ENCODE results near the gene PROB1.
"Not testable (repeated sequence)": the region's sequence is repeated elsewhere in the genome, so short reads cannot be mapped to it uniquely, and the experiment has no call there.

PROB1 gene

GRCh38 chr5:139394654-139395566, at the start of gene PROB1:
PROB1 (minus strand) TSS chr5:139395104; CDS start chr5:139395081, 23 bp downstream.
- DNase-seq (no peak), ATAC-seq (replicated peaks) (no peak)
- H3K27me3 Mint-ChIP-seq = no peaks in the 10 kb centered on the region
- H3K4me3 Mint-ChIP-seq = peak within 1 kb of the TSS; percentile 92 to 97
- H3K27ac Mint-ChIP-seq = peak within 1 kb of the TSS; percentile 97
- no peaks in the 10 kb centered on the region for H3K9me3 Mint-ChIP-seq
- peaks cover 24 to 38% of the 10 kb centered on the region in 2 donors for H3K36me3 Mint-ChIP-seq
- H3K4me1 Mint-ChIP-seq = peaks cover 44 to 64% of the 10 kb centered on the region in 2 donors

- Mint-ChIP-seq H3K36me3 (peaks cover 2 to 11% of the 10 kb centered on the region in 2 donors), H3K4me3 (no peak overlapping the region), H3K27ac (no peak overlapping the region), H3K27me3 (peaks cover 0 to 4% of the 10 kb centered on the region in 2 donors), H3K4me1 (peaks cover 35 to 38% of the 10 kb centered on the region in 2 donors), H3K9me3 (peaks cover 0 to 11% of the 10 kb centered on the region in 2 donors)
- DNase-seq = no peak
- ATAC-seq (replicated peaks) = no peak
Measured at GRCh38 chr5:139443831-139444453, 49.0 kb upstream of the PROB1 start.

- not testable (repeated sequence) for ATAC-seq (replicated peaks); H3K9me3 Mint-ChIP-seq; DNase-seq; H3K27me3 Mint-ChIP-seq; H3K4me3 Mint-ChIP-seq; H3K27ac Mint-ChIP-seq
- Mint-ChIP-seq H3K36me3 (peaks cover 8 to 16% of the 10 kb centered on the region in 2 donors), H3K4me1 (peaks cover 18 to 28% of the 10 kb centered on the region in 2 donors)
Measured at GRCh38 chr5:139440416-139440815, 45.5 kb upstream of the PROB1 start.

GRCh38 chr5:139439013-139439903, 44.4 kb upstream of the PROB1 start, which contains the start of gene DNAJC18:
DNAJC18 (minus strand) TSS chr5:139439525; CDS start chr5:139439445, 80 bp downstream.
- Mint-ChIP-seq H3K27ac (peak within 1 kb of the TSS; percentile 100), H3K27me3 (peaks cover 0 to 4% of the 10 kb centered on the region in 2 donors), H3K4me1 (peaks cover 18 to 28% of the 10 kb centered on the region in 2 donors), H3K4me3 (peak within 1 kb of the TSS; percentile 96 to 99), H3K36me3 (peaks cover 12 to 21% of the 10 kb centered on the region in 2 donors), H3K9me3 (no peaks in the 10 kb centered on the region)
- DNase-seq = peak; percentile 91
- ATAC-seq (replicated peaks) = peak; percentile 96 to 99

GRCh38 chr5:139438707-139439012, 43.8 kb upstream of the PROB1 start:
- Mint-ChIP-seq H3K27me3 (peaks cover 0 to 4% of the 10 kb centered on the region in 2 donors), H3K9me3 (no peaks in the 10 kb centered on the region), H3K4me3 (peak overlapping the region; percentile 96 to 99), H3K36me3 (peaks cover 12 to 21% of the 10 kb centered on the region in 2 donors), H3K27ac (peak overlapping the region; percentile 100), H3K4me1 (peaks cover 18 to 26% of the 10 kb centered on the region in 2 donors)
- no peak for ATAC-seq (replicated peaks)
- DNase-seq = no peak

GRCh38 chr5:139435676-139436075, 40.8 kb upstream of the PROB1 start:
- peaks cover 12 to 25% of the 10 kb centered on the region in 2 donors for H3K36me3 Mint-ChIP-seq
- DNase-seq = no peak
- H3K9me3 Mint-ChIP-seq = no peaks in the 10 kb centered on the region
- no peaks in the 10 kb centered on the region for H3K27me3 Mint-ChIP-seq
- ATAC-seq (replicated peaks) = no peak
- peaks cover 18 to 20% of the 10 kb centered on the region in 2 donors for H3K4me1 Mint-ChIP-seq
- H3K27ac Mint-ChIP-seq = no peak overlapping the region
- no peak overlapping the region for H3K4me3 Mint-ChIP-seq

- Mint-ChIP-seq H3K27me3 (no peaks in the 10 kb centered on the region), H3K4me1 (no peaks in the 10 kb centered on the region), H3K36me3 (peaks cover 20 to 32% of the 10 kb centered on the region in 2 donors), H3K4me3 (no peak overlapping the region), H3K9me3 (no peaks in the 10 kb centered on the region), H3K27ac (no peak overlapping the region)
- no peak for ATAC-seq (replicated peaks)
- no peak for DNase-seq
Measured at GRCh38 chr5:139431706-139432105, 36.8 kb upstream of the PROB1 start.

GRCh38 chr5:139430015-139430414, 35.1 kb upstream of the PROB1 start:
- no peaks in the 10 kb centered on the region for H3K9me3 Mint-ChIP-seq
- DNase-seq = no peak
- ATAC-seq (replicated peaks) = no peak
- H3K4me1 Mint-ChIP-seq = no peaks in the 10 kb centered on the region
- no peak overlapping the region for H3K4me3 Mint-ChIP-seq
- peaks cover 24 to 30% of the 10 kb centered on the region in 2 donors for H3K36me3 Mint-ChIP-seq
- no peaks in the 10 kb centered on the region for H3K27me3 Mint-ChIP-seq
- no peak overlapping the region for H3K27ac Mint-ChIP-seq

GRCh38 chr5:139426203-139426885, 31.4 kb upstream of the PROB1 start:
- Mint-ChIP-seq H3K27ac (no peak overlapping the region), H3K4me1 (peaks cover 4 to 5% of the 10 kb centered on the region in 2 donors), H3K4me3 (no peak overlapping the region), H3K27me3 (no peaks in the 10 kb centered on the region), H3K36me3 (peaks cover 38 to 43% of the 10 kb centered on the region in 2 donors), H3K9me3 (no peaks in the 10 kb centered on the region)
- ATAC-seq (replicated peaks) = no peak
- no peak for DNase-seq

GRCh38 chr5:139425497-139425896, 30.6 kb upstream of the PROB1 start:
- DNase-seq (no peak), ATAC-seq (replicated peaks) (no peak)
- Mint-ChIP-seq H3K4me1 (peaks cover 4 to 5% of the 10 kb centered on the region in 2 donors), H3K27me3 (no peaks in the 10 kb centered on the region), H3K9me3 (no peaks in the 10 kb centered on the region), H3K36me3 (peaks cover 43 to 47% of the 10 kb centered on the region in 2 donors), H3K27ac (no peak overlapping the region), H3K4me3 (no peak overlapping the region)

GRCh38 chr5:139422307-139422893, 27.5 kb upstream of the PROB1 start:
- H3K4me3 Mint-ChIP-seq = no peak overlapping the region
- no peaks in the 10 kb centered on the region for H3K9me3 Mint-ChIP-seq
- DNase-seq = peak; percentile 53
- peaks cover 4 to 5% of the 10 kb centered on the region in 2 donors for H3K4me1 Mint-ChIP-seq
- H3K36me3 Mint-ChIP-seq = peaks cover 51 to 53% of the 10 kb centered on the region in 2 donors
- H3K27me3 Mint-ChIP-seq = no peaks in the 10 kb centered on the region
- ATAC-seq (replicated peaks) = peak; percentile 92
- no peak overlapping the region for H3K27ac Mint-ChIP-seq

- no peaks in the 10 kb centered on the region for H3K27me3 Mint-ChIP-seq
- peaks cover 40 to 48% of the 10 kb centered on the region in 2 donors for H3K36me3 Mint-ChIP-seq
- H3K27ac Mint-ChIP-seq = no peak overlapping the region
- H3K4me1 Mint-ChIP-seq = peaks cover 10 to 30% of the 10 kb centered on the region in 2 donors
- ATAC-seq (replicated peaks) (no peak), DNase-seq (no peak)
- H3K4me3 Mint-ChIP-seq = no peak overlapping the region
- H3K9me3 Mint-ChIP-seq = no peaks in the 10 kb centered on the region
Measured at GRCh38 chr5:139419226-139420192, 24.6 kb upstream of the PROB1 start.

All from stimulated activated naive B cell treated with anti-CD40 and anti-IgM and Interleukin-4, amounts not matched to agents 10 μg/mL and 1 μg/mL and 100 μg/mL, for 72 hours (primary cell).